Hepatocyte (in vitro differentiated cells): ENCODE measurements around the gene DMD. TPM values are rescaled to one million over a fixed set of nuclear protein-coding genes. Genes with fewer than 3 reads are reported as not detected.

Experiments used
- DNase-seq: peaks from one replicate; pipeline ENCODE4 v3.0.0-alpha.2; 2016; ENCODE audit warnings: low spot score
- H2AFZ ChIP-seq: fragments of 200-600 bp; sonication (generic); 2 replicates; pipeline ENCODE4 v1.6.0; 2016; ENCODE audit warnings: antibody characterized with exemption, mild to moderate bottlenecking
- H3K27ac ChIP-seq: fragments of 200-600 bp; sonication (generic); 2 replicates; pipeline ENCODE4 v1.5.1; 2016; ENCODE audit warnings: mild to moderate bottlenecking
- H3K27me3 ChIP-seq: fragments of 200-600 bp; sonication (generic); 2 replicates; pipeline ENCODE4 v1.6.1; 2016
- H3K36me3 ChIP-seq: fragments of 200-600 bp; sonication (generic); replicated peaks from 2 replicates; pipeline ENCODE4 v1.5.1; 2016; ENCODE audit warnings: low read depth; ENCODE audit not compliant: insufficient read depth
- H3K4me1 ChIP-seq: fragments of 200-600 bp; sonication (generic); 2 replicates; pipeline ENCODE4 v1.5.1; 2016; ENCODE audit warnings: mild to moderate bottlenecking, moderate library complexity; ENCODE audit not compliant: insufficient read depth
- H3K4me2 ChIP-seq: fragments of 200-600 bp; sonication (generic); 2 replicates; pipeline ENCODE4 v1.6.0; 2016
- H3K4me3 ChIP-seq: fragments of 200-600 bp; sonication (generic); 2 replicates; pipeline ENCODE4 v1.5.1; 2016; ENCODE audit warnings: mild to moderate bottlenecking
- H3K79me2 ChIP-seq: fragments of 200-600 bp; sonication (generic); 2 replicates; pipeline ENCODE4 v1.6.0; 2017; ENCODE audit warnings: mild to moderate bottlenecking
- H3K9me2 ChIP-seq: fragments of 200-600 bp; sonication (generic); replicated peaks from 2 replicates; pipeline ENCODE4 v1.6.0; 2017; ENCODE audit warnings: mild to moderate bottlenecking; ENCODE audit not compliant: insufficient read depth
- H3K9me3 ChIP-seq: fragments of 200-600 bp; sonication (generic); 2 replicates; pipeline ENCODE4 v1.5.1; 2016; ENCODE audit warnings: low read depth, mild to moderate bottlenecking
- H4K20me1 ChIP-seq: fragments of 200-600 bp; sonication (generic); 2 replicates; pipeline ENCODE4 v1.6.0; 2016; ENCODE audit warnings: mild to moderate bottlenecking; ENCODE audit not compliant: insufficient read depth, poor library complexity, severe bottlenecking
- EZH2 ChIP-seq: fragments of 200-600 bp; sonication (generic); IDR thresholded peaks from 2 replicates; pipeline ENCODE4 v1.6.1; 2016; ENCODE audit warnings: antibody characterized with exemption, mild to moderate bottlenecking, borderline replicate concordance
- EZH2phosphoT487 ChIP-seq: fragments of 200-600 bp; sonication (generic); IDR thresholded peaks from one replicate; pipeline ENCODE4 v1.6.1; 2018; ENCODE audit warnings: antibody characterized with exemption, mild to moderate bottlenecking, low read depth, moderate library complexity; ENCODE audit not compliant: unreplicated experiment, severe bottlenecking
- WGBS: methylation state at CpG from one replicate; pipeline ENCODE4 v1.1.6; 2016; ENCODE audit warnings: low lambda C conversion rate; ENCODE audit errors: missing lambda C conversion rate; 5-methylcytosine and 5-hydroxymethylcytosine counted together
- polyA plus RNA-seq: library from polyadenylated mRNA; unstranded; fragments of >200 nt; fragmentation: Nextera tagmentation; extraction: Ambion mirVana; gene quantifications from 2 replicates; pipeline ENCODE4 v1.2.1, GENCODE V29; 2016
- total RNA-seq: library from RNA; depleted of rRNA; stranded (reverse); fragments of >200 nt; gene quantifications from 2 replicates; pipeline ENCODE4 v1.2.3, GENCODE V29; 2014
- TF ChIP-seq, protein P1 (sequence below): fragments of 200-600 bp; sonication (generic); IDR thresholded peaks from 2 replicates; pipeline ENCODE4 v1.5.1; 2016; ENCODE audit warnings: antibody characterized with exemption, mild to moderate bottlenecking; ENCODE audit not compliant: poor library complexity

Gene DMD
- total and polyA plus RNA-seq, 2 experiments from 2014 or later = 14.2 to 27.8 TPM

DNA sequence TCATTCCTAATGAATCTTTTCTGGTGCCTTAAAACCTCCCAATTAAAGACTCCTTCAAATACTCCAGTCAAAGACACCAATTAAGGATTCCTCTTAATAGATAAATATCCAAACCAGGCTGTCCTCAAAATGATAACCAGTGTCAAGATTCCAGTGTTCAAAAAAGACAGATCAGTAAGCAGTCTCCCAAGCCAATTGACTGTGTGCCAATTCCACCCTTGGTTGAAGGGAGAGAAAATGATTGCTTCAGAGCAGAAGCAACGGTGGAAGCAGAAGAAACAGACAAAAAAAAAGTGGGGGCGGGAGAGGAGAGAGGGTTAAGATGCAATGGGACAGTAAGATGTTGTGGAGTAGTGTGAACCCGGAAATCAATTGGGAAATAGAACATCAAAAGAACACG lies 1923.5 kb downstream of the DMD start:
- Histone ChIP-seq H2AFZ (no peak overlapping the region), H4K20me1 (no peaks in the 10 kb centered on the region), H3K4me1 (no peaks in the 10 kb centered on the region), H3K27ac (no peak overlapping the region), H3K36me3 (no peaks in the 10 kb centered on the region), H3K4me3 (no peak overlapping the region), H3K4me2 (no peak overlapping the region), H3K27me3 (no peaks in the 10 kb centered on the region), H3K9me2 (no peaks in the 10 kb centered on the region), H3K79me2 (no peaks in the 10 kb centered on the region), H3K9me3 (no peaks in the 10 kb centered on the region)
- WGBS = 69% methylated on average over 4 of the region's 4 CpGs
- no peak for DNase-seq
- TF ChIP-seq, protein P1, sequence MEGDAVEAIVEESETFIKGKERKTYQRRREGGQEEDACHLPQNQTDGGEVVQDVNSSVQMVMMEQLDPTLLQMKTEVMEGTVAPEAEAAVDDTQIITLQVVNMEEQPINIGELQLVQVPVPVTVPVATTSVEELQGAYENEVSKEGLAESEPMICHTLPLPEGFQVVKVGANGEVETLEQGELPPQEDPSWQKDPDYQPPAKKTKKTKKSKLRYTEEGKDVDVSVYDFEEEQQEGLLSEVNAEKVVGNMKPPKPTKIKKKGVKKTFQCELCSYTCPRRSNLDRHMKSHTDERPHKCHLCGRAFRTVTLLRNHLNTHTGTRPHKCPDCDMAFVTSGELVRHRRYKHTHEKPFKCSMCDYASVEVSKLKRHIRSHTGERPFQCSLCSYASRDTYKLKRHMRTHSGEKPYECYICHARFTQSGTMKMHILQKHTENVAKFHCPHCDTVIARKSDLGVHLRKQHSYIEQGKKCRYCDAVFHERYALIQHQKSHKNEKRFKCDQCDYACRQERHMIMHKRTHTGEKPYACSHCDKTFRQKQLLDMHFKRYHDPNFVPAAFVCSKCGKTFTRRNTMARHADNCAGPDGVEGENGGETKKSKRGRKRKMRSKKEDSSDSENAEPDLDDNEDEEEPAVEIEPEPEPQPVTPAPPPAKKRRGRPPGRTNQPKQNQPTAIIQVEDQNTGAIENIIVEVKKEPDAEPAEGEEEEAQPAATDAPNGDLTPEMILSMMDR = no peak
- TF ChIP-seq EZH2phosphoT487 (no peak), EZH2 (no peak)

DNA sequence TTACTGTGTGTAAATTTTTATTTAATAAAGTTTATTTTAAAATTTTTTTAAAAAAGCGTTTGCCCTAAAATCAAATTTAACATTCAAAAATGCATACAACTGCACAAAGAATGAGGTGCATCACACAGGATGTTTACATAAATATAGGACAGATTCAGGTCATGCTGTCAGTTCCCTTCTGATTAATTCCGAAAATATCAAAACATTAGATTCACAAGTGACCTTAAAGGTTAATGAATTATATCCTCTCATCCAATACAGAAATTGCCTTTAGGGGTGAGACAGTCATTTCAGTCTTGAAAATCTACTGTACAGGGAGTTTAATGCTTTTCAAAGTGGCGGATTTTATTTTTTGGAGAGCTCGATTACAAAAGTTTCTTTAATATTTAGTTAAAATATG lies 1930.8 kb downstream of the DMD start:
- Histone ChIP-seq H3K4me3 (no peak overlapping the region), H3K4me1 (no peaks in the 10 kb centered on the region), H3K79me2 (no peaks in the 10 kb centered on the region), H3K9me3 (no peaks in the 10 kb centered on the region), H2AFZ (no peak overlapping the region), H3K4me2 (no peak overlapping the region), H3K36me3 (no peaks in the 10 kb centered on the region), H3K27me3 (no peaks in the 10 kb centered on the region), H3K27ac (no peak overlapping the region), H4K20me1 (no peaks in the 10 kb centered on the region), H3K9me2 (no peaks in the 10 kb centered on the region)
- TF ChIP-seq EZH2 (no peak), EZH2phosphoT487 (no peak)
- TF ChIP-seq, protein P1 = no peak
- 79% methylated on average over 4 of the region's 4 CpGs for WGBS
- DNase-seq = no peak

DNA sequence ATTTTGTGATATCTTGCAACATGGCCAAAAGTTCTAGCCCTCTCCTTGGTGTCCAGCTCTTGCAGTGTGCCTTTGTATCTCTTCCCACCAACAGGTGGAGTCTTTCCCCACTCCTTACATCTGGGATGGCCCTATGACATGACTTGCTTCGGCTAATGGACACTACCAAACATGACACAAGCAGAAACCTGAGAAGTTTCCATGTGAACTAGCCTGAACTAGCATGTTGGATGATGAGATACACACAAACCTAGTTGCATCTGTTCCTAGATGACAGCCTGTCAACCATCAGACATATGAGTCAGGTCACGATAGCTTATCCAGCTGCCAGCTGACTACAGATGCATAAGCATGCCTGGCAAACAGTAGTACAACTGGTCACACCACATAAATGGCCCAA lies 1932.0 kb downstream of the DMD start:
- Histone ChIP-seq H2AFZ (no peak overlapping the region), H3K4me1 (no peaks in the 10 kb centered on the region), H3K27me3 (no peaks in the 10 kb centered on the region), H3K4me2 (no peak overlapping the region), H3K9me3 (no peaks in the 10 kb centered on the region), H3K79me2 (no peaks in the 10 kb centered on the region), H3K9me2 (no peaks in the 10 kb centered on the region), H3K4me3 (no peak overlapping the region), H3K27ac (no peak overlapping the region), H4K20me1 (no peaks in the 10 kb centered on the region), H3K36me3 (no peaks in the 10 kb centered on the region)
- peak; percentile 5 for DNase-seq
- no peak for TF ChIP-seq EZH2
- TF ChIP-seq, protein P1 = peak; percentile 25
- no peak for TF ChIP-seq EZH2phosphoT487
- WGBS = 87% methylated on average over 2 of the region's 2 CpGs

- H3K27me3 ChIP-seq = no peaks in the 10 kb centered on the region
- DNase-seq = no peak
- H3K4me1 ChIP-seq = peaks cover 5% of the 10 kb centered on the region
- WGBS = 59% methylated on average over 4 of the region's 4 CpGs
- H3K4me2 ChIP-seq = no peak overlapping the region
- H3K36me3 ChIP-seq = no peaks in the 10 kb centered on the region
- H3K9me3 ChIP-seq = no peaks in the 10 kb centered on the region
- no peak overlapping the region for H3K4me3 ChIP-seq
- H3K27ac ChIP-seq = no peak overlapping the region
- H4K20me1 ChIP-seq = no peaks in the 10 kb centered on the region
- H3K79me2 ChIP-seq = no peaks in the 10 kb centered on the region
- H3K9me2 ChIP-seq = no peaks in the 10 kb centered on the region
- no peak overlapping the region for H2AFZ ChIP-seq
- TF ChIP-seq EZH2 (no peak), EZH2phosphoT487 (no peak)
- TF ChIP-seq, protein P1 = no peak
These were observed 1938.9 kb downstream of the DMD start for GRCh38 chrX:31272472-31272775.
